Retina (tissue), 1 donor: ENCODE data around the gene PCDH1.
"Not testable (repeated sequence)": the region's sequence is repeated elsewhere in the genome, so short reads cannot be mapped to it uniquely, and the experiment has no call there.

ENCODE experiments used
- DNase-seq: peaks from one replicate; pipeline ENCODE4 v3.0.0-alpha.2; 2016

Gene PCDH1

DNA sequence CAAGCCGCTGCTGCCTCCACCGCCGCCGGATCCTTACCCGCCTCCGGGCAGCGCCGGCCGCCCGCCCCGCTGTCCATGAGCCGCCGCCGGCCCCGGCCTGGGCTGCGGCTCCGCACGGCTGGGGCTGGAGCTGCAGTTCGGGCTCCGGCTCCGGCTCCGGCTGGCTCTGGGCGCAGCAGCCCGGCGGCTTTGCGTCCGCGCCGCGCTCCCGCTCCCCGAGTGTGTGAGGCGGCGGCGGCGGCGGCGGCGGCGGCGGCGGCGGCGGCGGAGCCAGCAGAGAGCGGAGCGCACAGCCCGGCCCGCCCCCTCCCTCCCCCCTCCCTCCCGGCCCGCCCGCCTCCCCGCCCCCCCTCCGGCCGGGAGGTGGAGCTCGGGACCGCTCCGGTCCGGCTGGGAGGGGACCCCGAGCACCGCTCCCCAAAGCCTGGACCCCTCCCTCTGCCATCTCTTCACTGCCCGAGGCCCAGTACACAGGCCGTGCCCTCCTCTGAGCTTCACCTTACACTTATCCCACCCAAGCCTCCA lies at the start of gene PCDH1:
PCDH1 (minus strand) TSS at position 225 of the 525 bp plus-strand sequence; CDS start at position 77, 148 bp downstream.
- no peak for DNase-seq

DNA sequence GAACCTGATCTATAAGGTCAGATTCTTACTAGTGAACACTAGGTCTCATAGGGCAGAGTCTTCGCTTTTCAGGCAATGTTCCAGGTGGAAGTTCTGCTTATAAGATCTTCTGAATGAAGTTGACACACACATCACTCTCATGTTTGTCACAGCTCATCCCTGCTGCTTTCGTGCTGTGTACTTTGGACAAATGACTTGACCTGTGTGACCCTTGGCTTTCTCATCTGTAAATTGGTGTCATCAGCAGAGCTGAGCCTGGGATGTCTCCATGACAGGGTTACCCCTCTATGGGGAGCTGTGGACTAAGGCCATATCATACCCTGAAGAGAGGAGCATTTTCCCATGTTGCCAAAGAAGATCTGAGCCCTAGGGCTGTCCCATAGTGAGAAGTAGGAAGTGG lies 48.2 kb upstream of the PCDH1 start:
- DNase-seq: no peak

DNA sequence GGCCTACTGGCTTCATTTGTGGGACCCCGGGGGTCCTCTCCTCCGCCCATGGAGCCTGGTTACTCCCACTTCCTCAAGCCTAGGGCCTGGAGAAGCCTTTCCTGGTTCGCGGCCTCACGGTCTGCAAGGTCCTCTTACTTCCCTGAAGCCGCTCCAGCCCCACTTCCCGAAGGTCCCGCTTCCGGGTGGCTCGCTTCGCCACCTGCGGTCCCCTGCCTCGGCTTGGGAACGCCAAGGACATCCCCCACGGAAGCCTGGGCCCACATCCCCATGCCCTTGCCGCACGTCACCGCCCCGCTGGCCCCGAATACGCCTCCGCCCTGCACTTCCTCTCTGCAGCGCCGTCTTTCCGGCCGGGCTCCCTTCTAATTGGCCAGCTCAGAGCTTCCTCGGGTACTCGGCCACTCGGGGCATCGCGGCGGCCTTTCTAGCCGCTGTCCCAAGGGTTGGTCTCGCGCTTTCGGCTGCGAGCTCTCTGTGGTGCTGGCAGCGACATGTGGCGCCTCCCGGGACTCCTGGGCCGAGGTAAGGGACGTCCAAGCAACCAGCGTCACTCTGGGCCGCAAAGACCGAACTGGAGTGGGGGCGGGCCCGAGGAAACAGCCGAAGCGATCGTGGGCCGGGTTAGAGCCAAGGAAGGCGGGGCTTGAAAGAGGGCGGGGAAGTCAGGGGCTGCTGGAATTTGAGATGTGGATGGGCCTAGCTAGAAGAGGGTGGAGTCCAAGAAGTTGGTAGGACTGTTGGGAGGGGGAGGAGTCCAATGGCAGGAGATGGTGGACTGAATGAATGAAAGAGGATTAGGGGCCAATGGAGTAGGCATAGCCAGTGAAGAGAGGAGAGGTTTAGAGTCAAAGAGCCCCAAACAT lies 45.5 kb upstream of the PCDH1 start, which contains the start of gene DELE1:
DELE1 (plus strand) TSS at position 424 of the 866 bp plus-strand sequence; CDS start at position 495, 71 bp downstream.
- peak; percentile 97 for DNase-seq

DNA sequence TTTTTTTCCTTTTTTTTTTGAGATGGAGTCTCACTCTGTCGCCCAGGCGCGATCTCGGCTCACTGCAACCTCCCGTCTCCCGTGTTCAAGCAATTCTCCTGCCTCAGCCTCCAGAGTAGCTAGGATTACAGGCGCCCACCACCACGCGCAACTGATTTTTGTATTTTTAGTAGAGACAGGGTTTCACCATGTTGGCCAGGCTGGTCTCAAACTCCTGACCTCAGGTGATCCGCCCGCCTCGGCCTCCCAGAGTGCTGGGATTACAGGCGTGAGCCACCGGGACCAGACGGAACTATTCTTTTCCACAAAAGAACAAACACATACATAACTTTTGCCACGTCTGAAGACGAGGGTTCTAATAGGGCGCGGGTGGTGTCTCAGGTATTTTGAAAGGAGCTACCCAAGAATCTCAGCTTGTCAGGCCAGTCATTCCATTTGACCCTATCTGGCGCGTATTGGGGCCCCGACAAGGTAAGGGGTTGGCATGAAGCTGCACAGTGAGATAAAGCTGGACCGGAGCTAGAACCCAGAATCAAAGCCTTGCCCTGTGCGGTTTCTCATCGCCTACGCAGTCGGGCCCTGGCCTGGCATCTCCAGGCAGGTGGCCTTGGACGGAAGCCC lies 44.7 kb upstream of the PCDH1 start:
- DNase-seq: not testable (repeated sequence)

- DNase-seq: no peak
Measured at GRCh38 chr5:141920771-141921170, 42.6 kb upstream of the PCDH1 start.

- no peak for DNase-seq
Measured at GRCh38 chr5:141919218-141920119, 41.3 kb upstream of the PCDH1 start.

GRCh38 chr5:141917760-141918159 lies 39.5 kb upstream of the PCDH1 start:
- no peak for DNase-seq

GRCh38 chr5:141916522-141916921 lies 38.3 kb upstream of the PCDH1 start:
- DNase-seq: no peak

DNA sequence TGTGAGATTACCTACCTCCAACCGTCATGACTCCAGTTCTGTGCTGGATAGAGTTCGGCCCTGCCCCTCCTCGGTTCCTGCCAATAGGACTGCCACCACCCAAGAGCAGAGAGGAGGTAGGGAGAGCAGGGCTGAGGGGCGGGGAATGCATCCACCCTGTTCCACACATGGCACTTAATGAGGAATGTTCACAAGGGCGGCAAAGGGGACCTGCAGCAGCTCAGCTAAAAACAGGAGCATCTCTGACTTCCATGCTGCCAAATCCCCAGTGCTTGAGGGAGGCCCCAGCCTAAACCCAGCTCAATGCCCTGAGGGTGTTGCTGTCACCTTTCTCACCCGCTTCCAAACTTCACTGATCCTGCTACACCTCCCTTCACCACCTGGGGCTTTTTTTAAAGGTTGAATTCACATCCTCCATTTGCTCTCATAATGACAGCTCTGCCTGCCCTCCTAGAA lies 37.7 kb upstream of the PCDH1 start:
- DNase-seq: no peak

GRCh38 chr5:141914797-141915196 lies 36.6 kb upstream of the PCDH1 start:
- DNase-seq: no peak

DNA sequence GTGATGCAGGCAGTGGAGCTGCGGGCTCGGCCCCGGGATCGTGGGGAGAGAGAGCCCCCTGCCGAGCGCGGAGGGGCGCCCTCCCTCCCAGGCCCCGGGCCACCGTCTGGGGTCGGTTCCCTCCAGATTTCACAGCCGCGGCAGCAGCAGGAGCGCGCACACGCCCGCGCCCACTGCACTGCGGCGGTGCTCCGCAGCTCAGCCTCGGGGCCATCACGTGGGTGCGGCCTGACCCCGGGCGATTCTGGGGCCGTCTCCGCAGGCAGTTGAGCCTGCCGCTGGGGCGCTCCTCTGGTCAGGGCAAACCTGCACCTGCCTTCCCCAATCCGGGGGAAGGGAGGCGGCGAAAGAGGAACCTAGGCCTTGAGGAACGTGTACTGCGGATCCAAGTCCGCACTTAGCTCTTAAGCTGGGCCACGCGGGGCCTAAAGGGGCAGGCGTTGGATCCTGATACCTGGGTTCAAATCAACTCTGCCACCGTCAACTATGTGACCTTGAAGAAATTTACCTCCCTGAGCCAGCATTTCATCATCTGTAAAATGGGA lies 36.1 kb upstream of the PCDH1 start:
- DNase-seq: peak; percentile 87

GRCh38 chr5:141913560-141914198 lies 35.5 kb upstream of the PCDH1 start:
- DNase-seq: no peak

DNA sequence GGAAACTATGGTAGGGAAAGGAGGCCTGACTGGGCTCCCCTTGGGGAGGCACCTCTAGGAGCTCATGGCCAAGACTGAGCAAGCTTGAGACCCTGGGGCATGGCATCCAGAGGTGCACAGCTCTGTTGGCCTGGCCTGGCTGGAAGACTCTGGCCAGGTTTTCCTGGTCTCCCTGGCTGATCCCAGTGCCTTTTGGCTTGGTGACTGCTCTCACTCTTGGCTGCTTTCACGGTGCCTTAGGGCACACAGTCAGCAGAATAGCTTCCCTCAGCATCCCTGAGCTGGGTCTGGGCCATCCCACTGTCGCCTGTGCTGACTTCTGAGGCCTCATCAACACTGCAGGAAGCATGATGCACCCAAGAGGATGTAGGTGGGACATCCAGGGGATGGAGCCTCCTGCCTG lies 32.1 kb upstream of the PCDH1 start:
- no peak for DNase-seq

- DNase-seq: no peak
Measured at GRCh38 chr5:141909212-141909611, 31.0 kb upstream of the PCDH1 start.

DNA sequence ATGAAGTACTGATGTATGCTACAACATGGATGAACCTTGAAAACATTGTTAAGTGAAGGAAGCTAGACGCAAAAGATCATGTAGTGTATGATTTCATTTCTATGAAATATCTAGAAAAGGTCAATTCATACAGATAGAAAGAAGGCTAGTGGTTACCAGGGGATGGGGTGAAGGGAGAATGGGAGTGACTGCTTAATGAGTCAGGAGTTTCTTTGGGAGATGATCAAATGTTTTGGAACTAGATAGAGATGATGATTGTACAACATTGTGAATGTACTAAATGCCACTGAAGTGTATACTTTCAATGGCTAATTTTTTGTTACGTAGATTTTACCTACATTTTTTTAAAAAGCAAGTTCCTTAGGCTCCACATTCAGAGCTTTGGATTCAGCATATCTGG lies 30.6 kb upstream of the PCDH1 start:
- no peak for DNase-seq

DNA sequence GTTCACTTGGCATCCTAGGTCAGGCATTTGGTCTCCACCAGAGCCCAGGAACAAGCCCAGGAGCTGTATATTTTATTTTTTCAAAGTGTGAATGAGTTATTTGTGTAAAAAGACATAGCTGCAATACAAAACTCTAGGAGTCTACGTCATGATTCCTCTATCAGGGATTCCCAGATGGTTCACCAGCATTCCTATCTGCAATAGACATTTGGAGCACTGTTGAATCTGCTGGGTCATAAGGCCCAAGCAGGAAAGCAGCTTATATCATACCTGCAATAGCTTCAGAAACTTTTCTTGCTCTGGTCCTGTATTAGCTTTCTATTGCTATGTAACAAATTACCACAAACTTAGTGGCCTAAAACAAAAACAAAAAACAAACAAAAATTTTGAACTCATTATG lies 28.8 kb upstream of the PCDH1 start:
- no peak for DNase-seq

GRCh38 chr5:141906517-141906916 lies 28.3 kb upstream of the PCDH1 start:
- no peak for DNase-seq

DNA sequence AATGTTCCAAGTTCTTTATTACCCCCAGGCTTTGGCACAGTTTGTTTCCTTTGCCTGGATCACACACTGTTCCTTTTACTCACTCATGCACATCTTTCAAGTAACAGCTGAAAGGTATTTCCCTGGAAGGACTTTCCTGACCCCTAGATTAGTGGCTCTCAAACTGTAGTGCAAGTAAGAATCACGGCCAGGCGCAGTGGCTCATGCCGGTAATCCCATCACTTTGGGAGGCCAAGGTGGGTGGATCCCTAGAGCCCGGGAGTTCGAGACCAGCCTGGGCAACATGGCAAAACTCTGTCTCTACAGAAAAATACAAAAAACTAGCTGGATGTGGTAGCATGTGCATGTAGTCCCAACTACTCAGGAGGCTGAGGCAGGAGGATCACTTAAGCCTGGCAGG lies 26.3 kb upstream of the PCDH1 start:
- DNase-seq: no peak

GRCh38 chr5:141903261-141903660 lies 25.1 kb upstream of the PCDH1 start:
- no peak for DNase-seq

- DNase-seq: no peak
Measured at GRCh38 chr5:141902015-141902814, 24.0 kb upstream of the PCDH1 start.

DNA sequence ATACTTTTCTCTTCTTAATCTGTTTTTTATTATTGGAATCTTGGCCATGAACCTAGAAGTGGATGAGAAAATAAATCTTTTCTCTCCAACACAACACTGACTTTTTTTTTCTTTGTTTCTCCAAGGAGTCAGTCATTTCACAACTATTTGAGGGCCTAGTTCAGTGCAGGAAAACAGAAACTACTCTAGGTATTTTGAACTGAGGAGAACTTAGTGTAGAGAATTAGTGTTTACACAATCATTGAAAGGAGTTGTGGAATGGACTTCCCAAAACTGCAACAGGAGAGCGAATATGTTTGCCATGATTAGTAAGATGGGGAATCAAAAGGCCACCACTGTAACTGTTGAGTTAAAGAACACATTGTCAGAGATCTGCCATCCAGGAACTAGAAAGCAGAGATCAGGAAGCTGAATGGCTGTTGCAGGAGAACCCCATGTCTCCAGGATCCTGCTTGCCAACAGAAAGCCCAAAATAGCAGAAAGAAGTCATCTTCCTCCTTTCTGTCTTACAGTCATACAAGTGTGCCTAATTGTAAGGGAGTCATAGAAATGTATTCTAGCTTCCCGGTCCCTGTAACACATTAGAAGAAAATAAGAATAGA lies 20.3 kb upstream of the PCDH1 start:
- DNase-seq: no peak
